Epithelial cell of proximal tubule (primary cell): Measurements from ENCODE around the gene SLC22A14. TPM values are rescaled to one million over a fixed set of nuclear protein-coding genes. Genes with fewer than 3 reads are reported as not detected.
A peak's percentile ranks its signal among the peaks of the same experiment; 100 is the strongest.

Experiments used
- DNase-seq: peaks from one replicate; pipeline ENCODE4 v3.0.0-alpha.2; 2011; ENCODE audit warnings: low read depth
- H3K4me3 ChIP-seq: 2 replicates; pipeline ENCODE4 v1.5.1; 2011; ENCODE audit warnings: low read depth, mild to moderate bottlenecking, low read length
- CTCF ChIP-seq: conservative IDR thresholded peaks from 2 replicates; pipeline ENCODE4 v1.5.1; 2012; ENCODE audit warnings: low read depth, mild to moderate bottlenecking, low read length
- total RNA-seq: library from RNA; depleted of rRNA; stranded (reverse); fragments of >200 nt; gene quantifications from 2 replicates; pipeline ENCODE4 v1.2.3, GENCODE V29; 2015

The SLC22A14 gene
- total RNA-seq, 1 donor from 2014 or later, result not detected

DNA sequence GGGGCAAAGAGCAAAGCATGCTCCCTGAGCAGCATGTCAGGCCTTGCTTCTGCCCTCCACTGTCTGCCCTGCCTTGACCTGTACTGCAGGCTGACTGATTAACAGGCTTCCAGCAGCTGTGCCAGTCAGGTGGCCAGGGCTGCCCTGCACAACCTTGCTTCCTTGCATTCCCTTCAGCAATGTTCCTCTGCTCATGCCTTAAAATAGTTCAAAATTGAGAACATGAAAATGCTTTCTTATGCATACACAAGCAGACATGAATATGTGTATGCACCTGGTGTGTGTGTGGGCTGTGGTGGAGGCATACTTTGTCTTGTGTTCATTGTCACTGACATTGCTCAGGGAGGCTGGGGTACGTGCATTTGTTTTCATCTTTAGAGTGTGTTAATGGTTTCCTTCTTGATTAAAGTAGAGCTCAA is 17.7 kb upstream of the SLC22A14 start:
- H3K4me3 ChIP-seq, result no peak overlapping the region
- TF ChIP-seq CTCF, result no peak
- peak; percentile 29 for DNase-seq

DNA sequence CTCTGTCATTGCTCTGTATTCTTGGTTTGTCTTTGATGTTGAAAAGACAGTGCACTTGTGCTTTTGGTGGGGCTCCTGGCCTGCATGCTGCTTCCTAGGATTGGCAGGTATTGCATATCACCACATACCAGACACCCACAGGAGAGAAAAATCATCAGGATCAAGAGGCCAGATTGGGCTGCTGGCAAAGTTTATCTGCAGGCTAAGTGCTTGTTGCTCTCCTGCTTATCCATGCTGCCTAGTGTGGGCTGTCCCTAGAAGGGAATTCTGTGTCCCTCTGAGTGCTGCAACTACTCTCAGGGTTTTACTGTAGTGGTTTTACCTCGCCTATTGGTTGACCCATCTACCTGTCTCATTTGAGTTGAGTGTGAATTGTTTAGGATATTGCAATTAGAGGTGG is 17.3 kb upstream of the SLC22A14 start:
- TF ChIP-seq CTCF, result no peak
- no peak for DNase-seq
- no peak overlapping the region for H3K4me3 ChIP-seq

DNA sequence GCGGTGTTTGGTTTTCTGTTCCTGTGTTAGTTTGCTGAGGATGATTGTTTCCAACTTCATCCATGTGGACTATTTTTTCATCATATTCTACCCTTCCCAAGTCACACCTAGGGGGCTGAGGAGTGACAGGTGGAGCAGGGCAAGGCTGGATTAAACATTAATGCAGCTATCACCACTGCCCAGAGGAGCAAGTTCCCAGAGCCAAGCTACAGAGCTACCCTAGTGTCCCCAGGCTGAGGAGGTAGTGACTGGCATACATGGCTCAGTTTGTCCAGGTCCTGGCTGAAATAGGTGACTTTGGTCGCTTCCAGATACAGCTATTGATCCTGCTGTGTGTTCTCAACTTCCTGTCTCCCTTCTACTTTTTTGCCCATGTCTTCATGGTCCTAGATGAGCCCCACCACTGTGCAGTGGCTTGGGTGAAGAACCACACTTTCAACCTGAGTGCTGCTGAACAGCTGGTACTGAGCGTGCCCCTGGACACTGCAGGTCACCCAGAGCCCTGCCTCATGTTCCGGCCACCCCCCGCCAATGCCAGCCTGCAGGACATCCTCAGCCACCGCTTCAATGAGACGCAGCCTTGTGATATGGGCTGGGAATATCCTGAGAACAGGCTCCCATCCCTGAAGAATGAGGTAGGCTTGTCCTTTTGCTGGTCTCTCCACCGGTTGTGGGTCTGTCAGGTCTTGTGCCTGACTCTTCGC is 16.3 kb upstream of the SLC22A14 start, which contains the start of gene SLC22A13:
Gene SLC22A13 (plus strand): TSS at position 209 of the 704 bp plus-strand sequence. CDS start 49 bp downstream, at position 258.
- no peak for DNase-seq
- H3K4me3 ChIP-seq, result no peak within 1 kb of the TSS
- TF ChIP-seq CTCF, result no peak

DNA sequence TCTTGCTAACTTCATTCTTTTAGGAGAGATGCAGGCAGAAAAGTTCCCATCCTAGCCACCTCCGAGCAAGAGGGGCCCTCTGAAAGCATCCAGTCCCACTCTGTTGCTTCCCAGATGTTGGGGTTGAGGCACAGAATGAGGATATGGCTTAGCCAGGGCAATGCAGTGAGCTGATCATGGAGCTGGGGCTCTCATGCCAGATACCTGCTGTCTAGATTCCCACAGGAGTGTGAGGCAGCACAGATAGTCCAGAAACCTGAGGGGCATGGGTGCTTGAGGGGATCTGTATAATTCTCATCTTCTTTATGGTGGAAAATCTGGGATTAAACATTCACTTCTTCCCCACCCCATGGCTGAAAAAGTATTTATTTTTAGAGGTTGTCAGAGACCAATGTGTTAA is 15.3 kb upstream of the SLC22A14 start:
- TF ChIP-seq CTCF, result no peak
- DNase-seq, result no peak
- no peak overlapping the region for H3K4me3 ChIP-seq

- H3K4me3 ChIP-seq, result no peak overlapping the region
- no peak for TF ChIP-seq CTCF
- DNase-seq, result no peak
Measured at GRCh38 chr3:38267662-38268061, 14.4 kb upstream of the SLC22A14 start.

GRCh38 chr3:38268087-38268486 is 14.0 kb upstream of the SLC22A14 start:
- no peak for TF ChIP-seq CTCF
- no peak overlapping the region for H3K4me3 ChIP-seq
- no peak for DNase-seq

DNA sequence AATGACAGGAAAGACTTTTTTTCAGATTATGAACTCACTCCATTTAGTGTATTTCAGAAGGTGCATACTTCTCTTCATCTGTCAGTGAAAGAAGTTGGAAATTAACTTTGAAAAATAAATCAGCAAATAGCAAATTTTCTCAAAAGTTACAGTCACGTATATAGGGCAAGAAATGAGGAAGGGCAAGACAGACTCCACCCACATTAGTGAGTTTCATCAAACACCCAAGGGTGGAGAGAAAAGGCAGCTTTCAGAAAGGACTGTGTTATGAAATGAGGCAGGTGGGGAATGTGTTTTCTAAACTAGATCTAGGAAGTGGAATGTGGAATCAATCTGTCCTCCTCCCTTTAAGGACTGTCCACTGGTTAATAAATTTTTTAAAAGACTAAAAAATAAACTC is 13.6 kb upstream of the SLC22A14 start:
- DNase-seq, result no peak
- H3K4me3 ChIP-seq, result no peak overlapping the region
- TF ChIP-seq CTCF, result no peak
